ENCODE results near the gene MS4A3.

Gene MS4A3

DNA sequence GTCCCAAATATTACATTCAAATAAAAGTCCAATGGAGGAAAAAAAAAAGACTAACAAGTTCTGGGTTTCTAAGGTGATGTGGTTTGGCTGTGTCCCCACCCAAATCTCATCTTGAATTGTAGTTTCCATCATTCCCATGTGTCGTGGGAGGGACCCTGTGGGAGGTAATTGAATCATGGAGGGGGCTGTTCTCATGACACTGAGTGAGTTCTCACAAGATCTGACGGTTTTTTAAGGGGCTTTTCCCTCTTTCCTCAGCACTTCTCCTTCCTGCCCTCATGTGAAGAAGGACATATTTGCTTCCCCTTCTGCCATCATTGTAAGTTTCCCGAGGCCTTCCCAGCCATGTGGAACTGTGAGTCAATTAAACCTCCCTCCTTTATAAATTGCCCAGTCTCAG, 24.1 kb downstream of the MS4A3 start:
- TF ChIP-seq ZFX (IDR thresholded peaks at IDR 0.05) (no peak), CTCF (conservative IDR thresholded peaks at IDR 0.05) (no peak)
- H3K27ac ChIP-seq = no peak overlapping the region

GRCh38 chr11:60084631-60085273, 28.3 kb downstream of the MS4A3 start:
- H3K27ac ChIP-seq = no peak overlapping the region
- TF ChIP-seq CTCF (conservative IDR thresholded peaks at IDR 0.05) = no peak
- TF ChIP-seq ZFX (IDR thresholded peaks at IDR 0.05) = no peak

DNA sequence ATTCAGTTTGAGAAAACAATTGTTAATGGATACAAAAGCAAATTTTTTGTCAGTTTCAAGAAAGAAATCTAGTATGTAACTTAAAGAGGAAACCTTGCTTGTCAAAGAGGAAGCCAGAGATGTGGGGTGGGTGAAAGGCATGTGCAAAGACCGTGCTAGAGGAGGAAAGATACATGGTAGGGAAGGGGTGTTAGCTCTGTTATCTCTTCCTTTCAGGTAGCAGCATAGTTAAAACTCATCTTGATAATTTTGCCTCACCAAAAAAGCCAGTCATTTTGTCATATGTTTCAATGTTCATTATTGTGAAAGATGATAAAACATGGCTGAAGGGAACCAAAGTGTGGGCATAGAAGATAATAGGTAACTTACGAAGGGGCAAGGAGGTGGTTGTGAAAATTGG, 29.4 kb downstream of the MS4A3 start:
- no peak overlapping the region for H3K27ac ChIP-seq
- TF ChIP-seq CTCF (conservative IDR thresholded peaks at IDR 0.05) = no peak
- no peak for TF ChIP-seq ZFX (IDR thresholded peaks at IDR 0.05)

GRCh38 chr11:60087239-60087638, 30.8 kb downstream of the MS4A3 start:
- no peak overlapping the region for H3K27ac ChIP-seq
- TF ChIP-seq ZFX (IDR thresholded peaks at IDR 0.05) = no peak
- TF ChIP-seq CTCF (conservative IDR thresholded peaks at IDR 0.05) = no peak

DNA sequence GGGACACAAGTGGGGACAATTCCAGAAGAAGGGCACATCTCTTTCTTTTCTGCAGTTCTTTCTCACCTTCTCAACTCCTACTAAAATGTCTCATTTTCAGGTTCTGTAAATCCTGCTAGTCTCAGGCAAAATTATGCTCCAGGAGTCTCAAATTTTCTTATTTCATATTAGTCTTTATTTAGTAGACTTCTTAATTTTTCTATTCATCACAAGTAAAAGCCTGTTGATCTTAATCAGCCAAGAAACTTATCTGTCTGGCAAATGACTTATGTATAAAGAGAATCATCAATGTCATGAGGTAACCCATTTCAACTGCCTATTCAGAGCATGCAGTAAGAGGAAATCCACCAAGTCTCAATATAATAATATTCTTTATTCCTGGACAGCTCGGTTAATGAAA, 31.9 kb downstream of the MS4A3 start, which contains the start of gene MS4A2:
MS4A2 (plus strand) TSS at position 301 of the 400 bp plus-strand sequence. CDS start 102 bp downstream, outside the sequence.
- TF ChIP-seq ZFX (IDR thresholded peaks at IDR 0.05) = no peak
- TF ChIP-seq CTCF (conservative IDR thresholded peaks at IDR 0.05) = no peak
- H3K27ac ChIP-seq = no peak within 1 kb of the TSS

DNA sequence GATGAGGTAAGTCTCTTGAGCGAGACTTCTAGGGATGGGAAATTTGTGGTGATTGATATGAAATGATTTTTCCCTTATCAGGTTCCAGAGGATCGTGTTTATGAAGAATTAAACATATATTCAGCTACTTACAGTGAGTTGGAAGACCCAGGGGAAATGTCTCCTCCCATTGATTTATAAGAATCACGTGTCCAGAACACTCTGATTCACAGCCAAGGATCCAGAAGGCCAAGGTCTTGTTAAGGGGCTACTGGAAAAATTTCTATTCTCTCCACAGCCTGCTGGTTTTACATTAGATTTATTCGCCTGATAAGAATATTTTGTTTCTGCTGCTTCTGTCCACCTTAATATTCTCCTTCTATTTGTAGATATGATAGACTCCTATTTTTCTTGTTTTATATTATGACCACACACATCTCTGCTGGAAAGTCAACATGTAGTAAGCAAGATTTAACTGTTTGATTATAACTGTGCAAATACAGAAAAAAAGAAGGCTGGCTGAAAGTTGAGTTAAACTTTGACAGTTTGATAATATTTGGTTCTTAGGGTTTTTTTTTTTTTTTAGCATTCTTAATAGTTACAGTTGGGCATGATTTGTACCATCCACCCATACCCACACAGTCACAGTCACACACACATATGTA, 39.1 kb downstream of the MS4A3 start:
- TF ChIP-seq ZFX (IDR thresholded peaks at IDR 0.05) (no peak), CTCF (conservative IDR thresholded peaks at IDR 0.05) (no peak)
- no peak overlapping the region for H3K27ac ChIP-seq

DNA sequence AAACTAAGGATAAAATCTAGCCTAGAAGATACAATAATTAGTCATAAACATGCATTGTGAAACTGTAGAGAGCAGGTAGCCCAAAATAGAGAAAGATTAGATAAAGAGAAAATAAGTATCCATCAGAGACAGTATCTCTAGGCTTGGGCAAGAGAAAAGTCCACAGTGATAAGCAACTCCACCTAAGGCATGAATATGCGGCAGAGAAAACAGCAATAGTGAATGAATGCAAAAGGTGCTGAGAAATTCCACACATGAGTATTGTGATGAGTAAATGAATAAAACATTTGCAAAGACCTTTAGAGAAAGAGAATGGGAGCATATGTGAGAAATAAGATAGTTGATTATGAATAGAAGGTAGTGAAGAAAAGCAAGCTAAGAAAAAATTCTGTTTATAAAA, 40.7 kb downstream of the MS4A3 start:
- TF ChIP-seq ZFX (IDR thresholded peaks at IDR 0.05) (no peak), CTCF (conservative IDR thresholded peaks at IDR 0.05) (no peak)

More for the DNA sequence above, 40.7 kb downstream of the MS4A3 start:
- H3K27ac ChIP-seq = no peak overlapping the region

All from C4-2B (cell line).